ENCODE measurements around the gene MEI4. TPM values are rescaled to one million over a fixed set of nuclear protein-coding genes. Genes with fewer than 3 reads are reported as not detected.

MEI4 gene
- total and polyA plus RNA-seq, 5 experiments from 2014 or later: 0.08 to 0.18 (median 0.14) TPM; not detected in 2

DNA sequence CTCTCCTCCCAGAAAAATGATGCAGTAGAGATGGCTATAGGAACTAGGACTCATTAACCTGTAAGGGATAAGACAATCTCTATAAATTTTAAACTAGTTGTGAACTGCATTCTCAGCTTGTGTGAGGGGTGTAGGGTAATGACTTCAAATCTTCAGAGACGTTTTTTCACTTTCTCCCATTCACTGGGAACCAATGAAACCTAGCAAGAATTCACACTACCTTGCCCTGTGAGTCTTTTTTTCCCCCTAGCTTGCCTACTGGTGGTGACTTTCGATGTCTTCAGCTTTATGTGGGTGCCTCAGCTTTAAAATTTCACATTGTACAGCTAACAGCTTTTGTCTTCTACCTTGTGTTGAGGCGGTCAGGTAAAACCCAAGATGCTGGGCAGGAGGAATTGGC, 192.0 kb downstream of the MEI4 start:
- H3K36me3 Mint-ChIP-seq: no peaks in the 10 kb centered on the region
- POLR2A ChIA-PET: no interaction called here
- H3K9me3 Mint-ChIP-seq: peaks cover 0 to 19% (median 6%) of the 10 kb centered on the region in 9 donors
- H3K4me1 Mint-ChIP-seq: no peaks in the 10 kb centered on the region
- H3K27me3 Mint-ChIP-seq: no peaks in the 10 kb centered on the region
- no peak overlapping the region for H3K4me3 Mint-ChIP-seq
- H3K27ac Mint-ChIP-seq: no peak overlapping the region
- no peak for DNase-seq
- no peak for ATAC-seq

DNA sequence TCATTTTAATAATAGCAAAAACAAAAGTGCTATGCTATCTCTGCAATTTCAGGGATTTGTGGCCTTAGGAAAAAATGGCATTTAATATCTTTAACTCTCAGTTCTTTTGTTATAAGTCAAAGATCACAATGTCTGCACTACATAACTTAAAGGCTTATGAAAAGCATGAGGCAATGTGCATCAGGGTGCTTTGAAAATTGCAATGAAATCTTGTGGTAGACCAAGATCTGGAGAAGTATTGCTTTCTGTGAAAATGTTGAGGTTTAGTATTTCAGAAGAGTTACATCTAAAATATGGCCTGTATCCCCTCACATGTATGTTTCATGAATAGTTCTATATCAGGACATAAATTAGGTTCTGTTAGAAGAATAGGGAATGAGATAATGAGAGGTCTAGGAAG, 200.6 kb downstream of the MEI4 start:
- ATAC-seq (no peak), DNase-seq (no peak)
- Mint-ChIP-seq H3K27me3 (no peaks in the 10 kb centered on the region), H3K27ac (no peak overlapping the region), H3K9me3 (peaks cover 0 to 15% (median 5%) of the 10 kb centered on the region in 9 donors), H3K36me3 (no peaks in the 10 kb centered on the region), H3K4me1 (no peaks in the 10 kb centered on the region), H3K4me3 (no peak overlapping the region)
- POLR2A ChIA-PET: no interaction called here

DNA sequence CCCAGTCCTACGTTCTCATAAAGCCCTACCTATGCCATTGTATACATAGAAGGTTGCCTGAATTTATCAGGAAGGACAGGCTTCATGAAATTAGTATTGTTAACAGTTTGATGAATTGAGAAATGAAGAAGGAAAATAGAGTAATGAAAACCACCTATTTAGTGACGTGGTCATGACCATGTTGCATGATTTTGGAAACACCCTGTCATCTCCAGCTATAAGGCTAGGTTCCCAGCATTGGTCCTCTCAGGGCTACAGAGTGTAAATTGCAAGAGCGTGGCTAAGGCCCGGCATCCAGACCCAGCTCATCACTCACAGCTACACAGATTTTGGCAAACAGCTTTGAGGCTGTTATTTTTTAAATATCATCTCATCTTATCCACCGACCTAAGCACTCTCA, 203.6 kb downstream of the MEI4 start:
- Mint-ChIP-seq H3K4me3 (no peak overlapping the region), H3K4me1 (no peaks in the 10 kb centered on the region), H3K9me3 (peaks cover 0 to 21% (median 5%) of the 10 kb centered on the region in 9 donors), H3K36me3 (no peaks in the 10 kb centered on the region), H3K27me3 (no peaks in the 10 kb centered on the region), H3K27ac (no peak overlapping the region)
- ATAC-seq: no peak
- POLR2A ChIA-PET: no interaction called here
- no peak for DNase-seq

DNA sequence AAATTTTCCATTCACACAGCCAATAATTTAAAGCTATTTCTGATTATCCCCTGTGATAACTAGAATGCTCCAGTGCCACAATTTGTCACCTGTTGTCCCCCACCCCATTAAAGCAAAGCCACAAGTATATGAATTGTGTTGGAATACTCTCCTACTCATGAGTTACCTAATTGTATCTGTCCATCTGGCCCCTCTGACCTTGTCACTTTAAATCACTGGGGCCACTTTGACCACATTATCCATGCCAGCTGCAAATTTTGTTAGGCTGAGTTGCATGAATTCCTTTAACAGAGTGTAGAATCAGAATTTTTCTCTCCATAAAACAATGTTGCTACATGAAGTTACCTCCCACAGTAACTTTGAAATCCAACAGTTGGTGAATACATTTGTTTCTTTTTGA, 204.6 kb downstream of the MEI4 start:
- Mint-ChIP-seq H3K27ac (no peak overlapping the region), H3K36me3 (no peaks in the 10 kb centered on the region), H3K9me3 (peaks cover 0 to 26% (median 10%) of the 10 kb centered on the region in 9 donors), H3K4me1 (no peaks in the 10 kb centered on the region), H3K4me3 (no peak overlapping the region), H3K27me3 (no peaks in the 10 kb centered on the region)
- ATAC-seq (no peak), DNase-seq (no peak)
- POLR2A ChIA-PET: no interaction called here

DNA sequence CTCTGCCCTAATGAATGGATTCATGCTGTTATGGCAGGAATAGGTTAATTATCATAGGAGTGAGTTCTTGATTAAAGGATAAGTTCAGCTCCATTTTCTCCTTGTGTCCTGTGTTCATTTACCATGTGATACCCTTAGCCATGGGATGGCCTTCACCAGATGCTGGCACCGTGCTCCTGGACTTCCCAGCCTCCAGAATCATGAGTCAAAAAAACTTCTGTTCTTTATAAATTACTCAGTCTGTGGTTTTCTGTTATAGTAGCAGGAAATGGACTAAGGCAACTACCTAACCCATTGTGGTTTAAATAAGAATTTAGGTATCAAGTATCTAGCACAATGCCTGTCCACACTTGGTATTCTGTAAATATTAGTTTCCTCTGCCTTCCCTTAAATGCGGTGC, 223.5 kb downstream of the MEI4 start:
- POLR2A ChIA-PET: no interaction called here
- ATAC-seq: no peak
- no peak overlapping the region for H3K27ac Mint-ChIP-seq
- no peak overlapping the region for H3K4me3 Mint-ChIP-seq
- H3K36me3 Mint-ChIP-seq: peaks cover 0 to 5% (median 0%) of the 10 kb centered on the region in 3 donors
- H3K9me3 Mint-ChIP-seq: peaks cover 0 to 16% (median 6%) of the 10 kb centered on the region in 9 donors
- DNase-seq: no peak
- no peaks in the 10 kb centered on the region for H3K4me1 Mint-ChIP-seq
- no peaks in the 10 kb centered on the region for H3K27me3 Mint-ChIP-seq

DNA sequence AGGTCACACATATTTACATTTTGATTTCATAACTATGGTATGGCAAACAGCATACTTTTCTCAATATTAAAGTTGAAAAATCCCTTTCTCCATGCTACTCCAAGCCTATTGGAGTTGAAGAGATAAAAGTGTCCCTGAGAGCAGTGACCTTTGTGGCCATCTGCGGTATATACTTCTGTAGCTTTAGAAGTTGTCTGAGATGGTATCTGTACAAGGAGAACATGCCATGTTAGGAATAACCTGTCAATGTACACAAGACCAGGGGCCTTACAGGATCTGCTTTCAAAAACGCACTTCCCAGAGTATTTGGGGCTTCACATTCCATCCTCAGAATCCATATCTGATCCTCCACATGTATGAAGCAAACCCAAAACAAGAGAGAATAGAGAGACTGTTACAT, 226.7 kb downstream of the MEI4 start:
- Mint-ChIP-seq H3K4me1 (no peaks in the 10 kb centered on the region), H3K9me3 (peaks cover 0 to 23% (median 3%) of the 10 kb centered on the region in 9 donors), H3K27me3 (no peaks in the 10 kb centered on the region), H3K4me3 (no peak overlapping the region), H3K36me3 (peaks cover 0 to 5% (median 0%) of the 10 kb centered on the region in 3 donors), H3K27ac (no peak overlapping the region)
- no peak for DNase-seq
- POLR2A ChIA-PET: no interaction called here
- no peak for ATAC-seq

DNA sequence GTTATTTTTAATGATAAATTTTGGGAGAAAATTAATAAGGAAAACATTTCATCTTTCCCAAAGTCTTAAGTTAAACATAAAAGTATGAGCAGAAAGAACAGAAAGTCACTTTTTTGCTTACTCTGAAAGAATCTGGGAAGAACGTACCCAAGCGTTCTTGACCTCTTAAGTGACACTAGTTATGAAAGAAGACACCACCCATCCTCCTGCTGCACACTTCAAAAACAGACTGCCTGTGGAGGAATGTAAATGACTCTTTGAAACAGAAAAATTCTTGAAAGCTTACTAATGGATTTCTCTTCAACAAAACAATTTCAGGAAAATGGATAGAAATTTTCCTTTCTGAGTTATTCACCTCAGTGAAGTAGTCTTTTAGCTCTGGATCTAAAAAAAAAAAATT, 227.7 kb downstream of the MEI4 start:
- Mint-ChIP-seq H3K27ac (no peak overlapping the region), H3K36me3 (no peaks in the 10 kb centered on the region), H3K9me3 (peaks cover 0 to 19% (median under 1%) of the 10 kb centered on the region in 9 donors), H3K4me3 (no peak overlapping the region), H3K4me1 (no peaks in the 10 kb centered on the region), H3K27me3 (no peaks in the 10 kb centered on the region)
- DNase-seq: no peak
- POLR2A ChIA-PET: no interaction called here
- no peak for ATAC-seq

DNA sequence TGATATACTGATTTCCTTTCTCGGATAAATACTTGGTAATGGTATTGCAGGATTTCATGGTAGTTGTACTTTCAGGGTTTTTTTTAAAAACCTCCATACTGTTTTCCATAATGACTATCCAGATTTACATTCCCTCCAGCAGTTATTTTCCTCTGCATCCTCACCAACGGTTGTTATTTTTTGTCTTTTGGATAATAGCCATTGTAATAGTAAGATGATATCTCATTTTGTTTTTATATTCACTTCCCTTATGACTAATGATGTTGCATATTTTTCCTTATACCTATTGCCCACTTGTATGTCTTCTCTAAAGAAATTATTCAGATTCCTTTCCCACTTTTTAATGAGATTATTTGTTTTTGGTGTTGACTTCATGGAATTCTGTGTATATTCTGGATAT, 231.0 kb downstream of the MEI4 start:
- POLR2A ChIA-PET: no interaction called here
- H3K9me3 Mint-ChIP-seq: peaks cover 0 to 34% (median 11%) of the 10 kb centered on the region in 9 donors
- ATAC-seq (no peak), DNase-seq (no peak)
- no peak overlapping the region for H3K27ac Mint-ChIP-seq
- peaks cover 0 to 5% (median 0%) of the 10 kb centered on the region in 3 donors for H3K36me3 Mint-ChIP-seq
- no peaks in the 10 kb centered on the region for H3K4me1 Mint-ChIP-seq
- no peak overlapping the region for H3K4me3 Mint-ChIP-seq
- H3K27me3 Mint-ChIP-seq: no peaks in the 10 kb centered on the region

DNA sequence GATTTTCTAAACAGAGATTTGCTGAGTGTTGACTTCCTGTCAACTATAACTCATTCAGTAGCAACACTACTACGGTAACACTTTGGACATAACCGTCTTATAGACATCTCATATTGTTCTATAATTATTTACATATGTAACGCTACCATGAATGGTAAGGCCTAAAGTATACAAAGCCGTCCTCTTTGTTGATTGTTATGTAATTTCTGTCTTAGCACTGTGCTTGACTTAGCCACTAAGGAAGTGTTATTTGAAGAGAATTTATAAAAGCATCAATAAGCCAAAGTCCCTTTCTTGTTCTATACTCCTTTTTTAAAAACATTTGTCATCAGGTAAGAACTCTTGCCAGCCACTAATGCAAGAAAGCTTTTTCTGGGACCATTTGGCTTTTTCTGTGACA, 240.6 kb downstream of the MEI4 start:
- ATAC-seq: no peak
- Mint-ChIP-seq H3K27ac (no peak overlapping the region), H3K36me3 (peaks cover 0 to 14% (median 0%) of the 10 kb centered on the region in 3 donors), H3K4me1 (no peaks in the 10 kb centered on the region), H3K4me3 (no peak overlapping the region), H3K9me3 (peaks cover 0 to 36% (median 25%) of the 10 kb centered on the region in 9 donors), H3K27me3 (no peaks in the 10 kb centered on the region)
- DNase-seq: no peak
- POLR2A ChIA-PET: no interaction called here

DNA sequence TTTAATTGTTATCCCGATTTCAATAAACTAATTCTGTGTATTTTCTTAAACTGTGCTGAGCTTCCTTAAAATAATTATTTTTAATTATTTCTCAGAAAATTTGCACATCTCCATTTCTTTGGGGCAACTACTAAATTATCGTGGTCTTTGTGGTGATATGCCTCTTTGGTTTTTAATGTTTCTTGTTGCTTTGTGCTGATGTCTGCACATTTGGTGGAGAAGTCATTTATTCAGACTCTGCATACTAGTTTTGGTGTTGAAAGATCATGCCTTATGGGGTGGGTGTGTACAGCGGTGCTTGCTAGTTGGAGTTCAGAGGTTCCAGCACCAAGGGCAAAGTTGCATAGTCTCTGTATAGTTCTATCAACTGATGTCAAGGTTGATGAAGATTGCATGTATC, 253.2 kb downstream of the MEI4 start:
- ATAC-seq: no peak
- H3K4me3 Mint-ChIP-seq: no peak overlapping the region
- no peak for DNase-seq
- no peak overlapping the region for H3K27ac Mint-ChIP-seq
- H3K4me1 Mint-ChIP-seq: no peaks in the 10 kb centered on the region
- peaks cover 0 to 5% (median 0%) of the 10 kb centered on the region in 3 donors for H3K36me3 Mint-ChIP-seq
- no peaks in the 10 kb centered on the region for H3K27me3 Mint-ChIP-seq
- H3K9me3 Mint-ChIP-seq: peaks cover 0 to 44% (median 13%) of the 10 kb centered on the region in 9 donors
- POLR2A ChIA-PET: no interaction called here

DNA sequence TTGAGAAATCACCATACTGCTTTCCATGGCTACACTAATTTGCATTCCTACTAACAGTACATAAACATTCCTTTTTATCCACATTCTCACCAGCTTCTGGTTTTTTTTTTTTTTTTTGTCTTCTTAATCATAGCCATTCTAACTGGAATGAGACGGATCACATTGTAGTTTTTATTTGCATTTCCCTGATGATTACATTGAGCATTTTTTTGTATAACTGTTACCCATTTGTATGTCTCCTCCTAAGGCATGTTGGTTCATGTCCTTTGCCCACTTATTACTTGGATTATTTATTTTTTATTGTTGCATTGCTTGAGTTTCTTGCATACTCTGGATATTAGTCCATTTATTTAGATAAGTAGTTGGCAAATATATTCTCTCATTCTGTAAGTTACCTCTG, 258.0 kb downstream of the MEI4 start:
- no peak overlapping the region for H3K4me3 Mint-ChIP-seq
- H3K36me3 Mint-ChIP-seq: peaks cover 0 to 14% (median 0%) of the 10 kb centered on the region in 3 donors
- DNase-seq: no peak
- no peaks in the 10 kb centered on the region for H3K27me3 Mint-ChIP-seq
- peaks cover 6 to 48% (median 35%) of the 10 kb centered on the region in 9 donors for H3K9me3 Mint-ChIP-seq
- no peak overlapping the region for H3K27ac Mint-ChIP-seq
- H3K4me1 Mint-ChIP-seq: no peaks in the 10 kb centered on the region
- no peak for ATAC-seq
- POLR2A ChIA-PET: no interaction called here

DNA sequence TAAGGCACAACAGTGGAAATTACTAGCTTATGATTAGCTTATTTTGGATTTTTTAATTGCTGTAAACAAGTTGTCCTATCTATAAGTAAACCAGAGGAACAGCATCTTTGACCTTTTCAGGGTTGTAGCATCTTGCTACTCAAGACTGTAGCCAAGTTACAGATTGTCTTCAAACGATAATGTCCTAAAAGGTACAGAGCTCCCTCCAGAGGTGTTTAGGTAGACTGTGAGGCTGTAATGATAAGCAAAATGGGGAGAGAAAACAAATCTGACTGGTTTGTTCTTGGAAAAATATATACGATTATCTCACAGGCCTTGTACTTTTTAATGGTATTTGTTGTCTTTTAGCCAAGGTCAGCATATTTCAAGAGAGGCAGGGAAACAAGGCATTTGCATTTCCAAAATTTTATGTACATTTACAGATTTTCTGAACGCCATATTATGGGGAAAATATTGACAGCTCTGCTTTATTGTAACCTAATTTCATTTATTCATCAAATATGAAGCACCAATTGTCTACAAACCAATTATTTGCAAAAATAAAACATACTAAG, 273.4 kb downstream of the MEI4 start:
- POLR2A ChIA-PET: no interaction called here
- DNase-seq (no peak), ATAC-seq (no peak)
- Mint-ChIP-seq H3K4me3 (no peak overlapping the region), H3K27ac (no peak overlapping the region), H3K27me3 (no peaks in the 10 kb centered on the region), H3K9me3 (peaks cover 0 to 5% (median 2%) of the 10 kb centered on the region in 9 donors), H3K36me3 (no peaks in the 10 kb centered on the region), H3K4me1 (no peaks in the 10 kb centered on the region)

DNA sequence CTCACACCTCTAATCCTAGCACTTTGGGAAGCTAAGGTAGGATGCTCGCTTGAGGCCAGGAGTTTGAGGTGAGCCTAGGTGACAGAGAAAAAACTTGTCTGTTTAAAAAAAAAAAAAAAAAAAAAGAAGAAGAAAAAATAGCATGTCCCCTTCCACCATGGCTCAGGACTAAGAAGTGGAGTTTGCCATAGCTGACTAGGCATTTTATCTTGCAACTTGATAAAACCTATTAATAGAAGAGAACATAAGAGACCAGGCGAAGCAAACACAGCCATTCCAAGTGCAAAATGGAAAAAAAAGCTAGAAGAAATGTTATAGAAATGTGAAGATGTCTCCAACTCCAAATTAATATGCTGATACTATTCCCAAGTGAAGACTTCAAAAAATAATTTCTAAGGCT, 277.5 kb downstream of the MEI4 start:
- DNase-seq: no peak
- no peak overlapping the region for H3K27ac Mint-ChIP-seq
- POLR2A ChIA-PET: no interaction called here

DNA sequence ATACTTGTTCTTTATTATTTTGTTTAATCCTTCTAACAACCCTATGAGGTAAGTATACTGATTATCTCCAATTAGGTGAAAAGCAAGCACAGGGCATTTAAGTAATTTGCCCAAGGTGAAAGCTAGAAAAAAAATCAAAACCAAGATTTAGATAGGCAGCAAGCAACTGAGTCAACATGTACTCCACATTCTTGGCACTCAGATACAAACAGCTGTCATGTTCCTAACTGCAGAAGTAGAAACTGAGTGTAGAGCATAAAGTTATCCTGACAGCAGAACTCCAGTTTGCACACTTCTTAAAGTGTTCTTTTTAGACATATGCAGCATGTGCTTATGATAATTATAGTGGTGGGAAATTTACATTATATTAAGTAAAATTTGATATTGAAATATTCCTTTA, 278.1 kb downstream of the MEI4 start:
- Mint-ChIP-seq H3K27me3 (no peaks in the 10 kb centered on the region), H3K4me1 (no peaks in the 10 kb centered on the region), H3K4me3 (no peak overlapping the region), H3K9me3 (peaks cover 0 to 10% (median 2%) of the 10 kb centered on the region in 9 donors), H3K27ac (no peak overlapping the region), H3K36me3 (no peaks in the 10 kb centered on the region)
- POLR2A ChIA-PET: no interaction called here
- DNase-seq (no peak), ATAC-seq (no peak)

More for the DNA sequence above, 277.5 kb downstream of the MEI4 start:
- Mint-ChIP-seq H3K4me3 (no peak overlapping the region), H3K36me3 (no peaks in the 10 kb centered on the region), H3K4me1 (no peaks in the 10 kb centered on the region), H3K9me3 (peaks cover 0 to 10% (median 2%) of the 10 kb centered on the region in 9 donors), H3K27me3 (no peaks in the 10 kb centered on the region)
- ATAC-seq: no peak

Data from naive thymus-derived CD8-positive, alpha-beta T cell (primary cell).